Activated T-helper 2 cell treated with anti-CD3 and anti-CD28 coated beads, Interferon-gamma antibody, Interleukin-2, Interleukin-4, amounts not matched to agents 10 μg/mL and 5 μg/mL and 100 μg/mL, durations not matched to agents 14 hours and 24 hours and 36 hours (primary cell): ENCODE results near the gene FBLN1. TPM values are rescaled to one million over a fixed set of nuclear protein-coding genes. Genes with fewer than 3 reads are reported as not detected.
A peak's percentile ranks its signal among the peaks of the same experiment; 100 is the strongest.

Source experiments
- DNase-seq: peaks from one replicate; pipeline ENCODE4 v3.0.0; 2021; ENCODE audit warnings: low spot score
- H3K27ac Mint-ChIP-seq: one replicate; pipeline ENCODE4 v1.8.0; 2021; ENCODE audit warnings: mixed read lengths
- H3K27me3 Mint-ChIP-seq: one replicate; pipeline ENCODE4 v1.8.0; 2021; ENCODE audit warnings: low read depth, mixed read lengths
- H3K36me3 Mint-ChIP-seq: one replicate; pipeline ENCODE4 v1.8.0; 2021; ENCODE audit warnings: low read depth, mixed read lengths
- H3K4me1 Mint-ChIP-seq: one replicate; pipeline ENCODE4 v1.8.0; 2021; ENCODE audit warnings: low read depth, mixed read lengths
- H3K4me3 Mint-ChIP-seq: one replicate; pipeline ENCODE4 v1.8.0; 2021; ENCODE audit warnings: low read depth, mild to moderate bottlenecking, moderate library complexity, mixed read lengths
- H3K9me3 Mint-ChIP-seq: one replicate; pipeline ENCODE4 v1.8.0; 2021; ENCODE audit warnings: mixed read lengths
- intact Hi-C: fragments of 100-400 bp; cut with micrococcal nuclease; formaldehyde crosslinking; loops from one replicate; pipeline ENCODE4 v1.15.1; 2023
- total RNA-seq: library from RNA; stranded (reverse); gene quantifications from 2 replicates; pipeline ENCODE4 v1.2.3, GENCODE V29; 2022

FBLN1 gene
- total RNA-seq, 1 donor from 2014 or later, result not detected

GRCh38 chr22:45577746-45578523, 75.3 kb downstream of the FBLN1 start:
- DNase-seq, result peak; percentile 54
- Mint-ChIP-seq H3K9me3 (no peaks in the 10 kb centered on the region), H3K36me3 (no peaks in the 10 kb centered on the region), H3K4me1 (no peaks in the 10 kb centered on the region), H3K27me3 (no peaks in the 10 kb centered on the region), H3K4me3 (no peak overlapping the region), H3K27ac (no peak overlapping the region)
- intact Hi-C loops, result loop anchor here (5.0 to 10.0 kb wide), 2 partner anchors 69 to 287 kb away; no protein-coding TSS in a partner anchor

GRCh38 chr22:45578524-45579147, 76.0 kb downstream of the FBLN1 start:
- no peaks in the 10 kb centered on the region for H3K27me3 Mint-ChIP-seq
- H3K36me3 Mint-ChIP-seq, result no peaks in the 10 kb centered on the region
- peaks cover 4% of the 10 kb centered on the region for H3K4me1 Mint-ChIP-seq
- no peaks in the 10 kb centered on the region for H3K9me3 Mint-ChIP-seq
- H3K27ac Mint-ChIP-seq, result no peak overlapping the region
- DNase-seq, result no peak
- H3K4me3 Mint-ChIP-seq, result no peak overlapping the region
- intact Hi-C loops, result loop anchor here (5.0 to 10.0 kb wide), 2 partner anchors 69 to 286 kb away; no protein-coding TSS in a partner anchor

- intact Hi-C loops, result loop anchor here (5.0 to 10.0 kb wide), 2 partner anchors 68 to 285 kb away; no protein-coding TSS in a partner anchor
Measured at GRCh38 chr22:45579306-45579705, 76.6 kb downstream of the FBLN1 start.

GRCh38 chr22:45579806-45580725, 77.4 kb downstream of the FBLN1 start:
- no peaks in the 10 kb centered on the region for H3K36me3 Mint-ChIP-seq
- no peak for DNase-seq
- H3K4me3 Mint-ChIP-seq, result no peak overlapping the region
- intact Hi-C loops, result loop anchor here (5.0 to 10.0 kb wide), 2 partner anchors 67 to 285 kb away; no protein-coding TSS in a partner anchor
- H3K9me3 Mint-ChIP-seq, result no peaks in the 10 kb centered on the region
- H3K27ac Mint-ChIP-seq, result no peak overlapping the region
- H3K27me3 Mint-ChIP-seq, result no peaks in the 10 kb centered on the region
- H3K4me1 Mint-ChIP-seq, result peaks cover 4% of the 10 kb centered on the region

More at GRCh38 chr22:45579306-45579705, 76.6 kb downstream of the FBLN1 start:
- H3K27me3 Mint-ChIP-seq, result no peaks in the 10 kb centered on the region
- DNase-seq, result no peak
- peaks cover 4% of the 10 kb centered on the region for H3K4me1 Mint-ChIP-seq
- no peak overlapping the region for H3K27ac Mint-ChIP-seq
- no peak overlapping the region for H3K4me3 Mint-ChIP-seq
- H3K9me3 Mint-ChIP-seq, result no peaks in the 10 kb centered on the region
- no peaks in the 10 kb centered on the region for H3K36me3 Mint-ChIP-seq

GRCh38 chr22:45580726-45581381, 78.2 kb downstream of the FBLN1 start:
- no peak for DNase-seq
- H3K27me3 Mint-ChIP-seq, result no peaks in the 10 kb centered on the region
- H3K27ac Mint-ChIP-seq, result no peak overlapping the region
- peaks cover 4% of the 10 kb centered on the region for H3K4me1 Mint-ChIP-seq
- intact Hi-C loops, result no loop called here
- H3K36me3 Mint-ChIP-seq, result no peaks in the 10 kb centered on the region
- no peak overlapping the region for H3K4me3 Mint-ChIP-seq
- H3K9me3 Mint-ChIP-seq, result no peaks in the 10 kb centered on the region

- no peak for DNase-seq
- intact Hi-C loops, result no loop called here
- Mint-ChIP-seq H3K4me1 (peaks cover 4% of the 10 kb centered on the region), H3K27me3 (no peaks in the 10 kb centered on the region), H3K4me3 (no peak overlapping the region), H3K9me3 (no peaks in the 10 kb centered on the region), H3K27ac (no peak overlapping the region), H3K36me3 (no peaks in the 10 kb centered on the region)
Measured at GRCh38 chr22:45581549-45582080, 78.9 kb downstream of the FBLN1 start.

- intact Hi-C loops, result no loop called here
- DNase-seq, result no peak
- H3K4me1 Mint-ChIP-seq, result peaks cover 4% of the 10 kb centered on the region
- no peaks in the 10 kb centered on the region for H3K36me3 Mint-ChIP-seq
- no peak overlapping the region for H3K4me3 Mint-ChIP-seq
- no peak overlapping the region for H3K27ac Mint-ChIP-seq
- H3K9me3 Mint-ChIP-seq, result no peaks in the 10 kb centered on the region
- H3K27me3 Mint-ChIP-seq, result no peaks in the 10 kb centered on the region
Measured at GRCh38 chr22:45582236-45582954, 79.7 kb downstream of the FBLN1 start.

- DNase-seq, result no peak
- no peaks in the 10 kb centered on the region for H3K9me3 Mint-ChIP-seq
- H3K4me3 Mint-ChIP-seq, result no peak overlapping the region
- peaks cover 4% of the 10 kb centered on the region for H3K4me1 Mint-ChIP-seq
- intact Hi-C loops, result no loop called here
- no peak overlapping the region for H3K27ac Mint-ChIP-seq
- H3K27me3 Mint-ChIP-seq, result no peaks in the 10 kb centered on the region
- H3K36me3 Mint-ChIP-seq, result no peaks in the 10 kb centered on the region
Measured at GRCh38 chr22:45582955-45583320, 80.3 kb downstream of the FBLN1 start.

GRCh38 chr22:45583504-45583903, 80.8 kb downstream of the FBLN1 start:
- Mint-ChIP-seq H3K9me3 (no peaks in the 10 kb centered on the region), H3K27ac (no peak overlapping the region), H3K27me3 (no peaks in the 10 kb centered on the region), H3K4me3 (no peak overlapping the region), H3K36me3 (no peaks in the 10 kb centered on the region), H3K4me1 (peaks cover 4% of the 10 kb centered on the region)
- no peak for DNase-seq
- intact Hi-C loops, result no loop called here

GRCh38 chr22:45584121-45584570, 81.5 kb downstream of the FBLN1 start:
- H3K27me3 Mint-ChIP-seq, result no peaks in the 10 kb centered on the region
- no peaks in the 10 kb centered on the region for H3K36me3 Mint-ChIP-seq
- no peak overlapping the region for H3K27ac Mint-ChIP-seq
- H3K4me3 Mint-ChIP-seq, result no peak overlapping the region
- H3K9me3 Mint-ChIP-seq, result no peaks in the 10 kb centered on the region
- DNase-seq, result no peak
- intact Hi-C loops, result no loop called here
- peaks cover 4% of the 10 kb centered on the region for H3K4me1 Mint-ChIP-seq

GRCh38 chr22:45584621-45585436, 82.1 kb downstream of the FBLN1 start:
- Mint-ChIP-seq H3K4me3 (no peak overlapping the region), H3K9me3 (no peaks in the 10 kb centered on the region), H3K27ac (no peak overlapping the region), H3K36me3 (no peaks in the 10 kb centered on the region), H3K27me3 (no peaks in the 10 kb centered on the region), H3K4me1 (peaks cover 4% of the 10 kb centered on the region)
- DNase-seq, result no peak
- intact Hi-C loops, result no loop called here
